ENCODE measurements around the gene TFF2. TPM values are rescaled to one million over a fixed set of nuclear protein-coding genes. Genes with fewer than 3 reads are reported as not detected.

Gene TFF2
- polyA plus RNA-seq, 4 donors: 0.21 to 5.0 (median 1.4) TPM; not detected in 1

- Histone ChIP-seq H3K36me3 (ENCODE audit: control insufficient read depth in 3 of 3, insufficient read depth in 2 of 3, low read depth in 1 of 3, low read length in 3 of 3) (peaks cover 0 to 15% (median 0%) of the 10 kb centered on the region in 3 donors), H3K4me1 (ENCODE audit: control insufficient read depth in 3 of 3, insufficient read depth in 2 of 3, low read depth in 1 of 3, low read length in 2 of 3) (peaks cover 2 to 40% (median 2%) of the 10 kb centered on the region in 3 donors), H3K9me3 (ENCODE audit: control insufficient read depth in 2 of 2, insufficient read depth in 1 of 2, low read depth in 1 of 2, low read length in 1 of 2) (no peaks in the 10 kb centered on the region), H3K4me3 (ENCODE audit: low read depth in 1 of 3, low read length in 3 of 3) (no peak overlapping the region), H3K27me3 (ENCODE audit: control insufficient read depth in 3 of 3, insufficient read depth in 3 of 3, low read length in 3 of 3) (no peaks in the 10 kb centered on the region), H3K27ac (ENCODE audit: low read depth in 1 of 3, low read length in 2 of 3) (no peak overlapping the region)
- FAIRE-seq (no peak), DNase-seq (no peak)
- WGBS, 3 donors: 84 to 89% (median 86%) methylated on average over 17 of the region's 17 CpGs
Observed at GRCh38 chr21:42308161-42308913, 42.5 kb downstream of the TFF2 start.

GRCh38 chr21:42307106-42307505, 43.7 kb downstream of the TFF2 start:
- H3K4me1 ChIP-seq (ENCODE audit: control insufficient read depth in 3 of 3, insufficient read depth in 2 of 3, low read depth in 1 of 3, low read length in 2 of 3): peaks cover 0 to 28% (median 2%) of the 10 kb centered on the region in 3 donors
- peaks cover 0 to 7% (median 0%) of the 10 kb centered on the region in 3 donors for H3K36me3 ChIP-seq (ENCODE audit: control insufficient read depth in 3 of 3, insufficient read depth in 2 of 3, low read depth in 1 of 3, low read length in 3 of 3)
- FAIRE-seq: no peak
- H3K4me3 ChIP-seq (ENCODE audit: low read depth in 1 of 3, low read length in 3 of 3): no peak overlapping the region
- H3K27ac ChIP-seq (ENCODE audit: low read depth in 1 of 3, low read length in 2 of 3): no peak overlapping the region
- no peaks in the 10 kb centered on the region for H3K9me3 ChIP-seq (ENCODE audit: control insufficient read depth in 2 of 2, insufficient read depth in 1 of 2, low read depth in 1 of 2, low read length in 1 of 2)
- no peaks in the 10 kb centered on the region for H3K27me3 ChIP-seq (ENCODE audit: control insufficient read depth in 3 of 3, insufficient read depth in 3 of 3, low read length in 3 of 3)
- peak in 1 of 2 donors; percentile 56 for DNase-seq
- 29 to 67% (median 43%) methylated on average over 5 of the region's 5 CpGs for WGBS, 3 donors

GRCh38 chr21:42306366-42307035, 44.3 kb downstream of the TFF2 start:
- no peaks in the 10 kb centered on the region for H3K9me3 ChIP-seq (ENCODE audit: control insufficient read depth in 2 of 2, insufficient read depth in 1 of 2, low read depth in 1 of 2, low read length in 1 of 2)
- peaks cover 0 to 22% (median 2%) of the 10 kb centered on the region in 3 donors for H3K4me1 ChIP-seq (ENCODE audit: control insufficient read depth in 3 of 3, insufficient read depth in 2 of 3, low read depth in 1 of 3, low read length in 2 of 3)
- peaks cover 0 to 7% (median 0%) of the 10 kb centered on the region in 3 donors for H3K36me3 ChIP-seq (ENCODE audit: control insufficient read depth in 3 of 3, insufficient read depth in 2 of 3, low read depth in 1 of 3, low read length in 3 of 3)
- FAIRE-seq (no peak), DNase-seq (no peak)
- no peak overlapping the region for H3K4me3 ChIP-seq (ENCODE audit: low read depth in 1 of 3, low read length in 3 of 3)
- no peaks in the 10 kb centered on the region for H3K27me3 ChIP-seq (ENCODE audit: control insufficient read depth in 3 of 3, insufficient read depth in 3 of 3, low read length in 3 of 3)
- no peak overlapping the region for H3K27ac ChIP-seq (ENCODE audit: low read depth in 1 of 3, low read length in 2 of 3)
- 54 to 63% (median 59%) methylated on average over 17 of the region's 17 CpGs for WGBS, 3 donors

GRCh38 chr21:42305707-42306147, 45.1 kb downstream of the TFF2 start:
- H3K4me1 ChIP-seq (ENCODE audit: control insufficient read depth in 3 of 3, insufficient read depth in 2 of 3, low read depth in 1 of 3, low read length in 2 of 3): peaks cover 0 to 14% (median 2%) of the 10 kb centered on the region in 3 donors

GRCh38 chr21:42304556-42305454, 46.0 kb downstream of the TFF2 start:
- H3K27me3 ChIP-seq (ENCODE audit: control insufficient read depth in 3 of 3, insufficient read depth in 3 of 3, low read length in 3 of 3): no peaks in the 10 kb centered on the region
- no peaks in the 10 kb centered on the region for H3K36me3 ChIP-seq (ENCODE audit: control insufficient read depth in 3 of 3, insufficient read depth in 2 of 3, low read depth in 1 of 3, low read length in 3 of 3)
- no peak overlapping the region for H3K4me3 ChIP-seq (ENCODE audit: low read depth in 1 of 3, low read length in 3 of 3)
- FAIRE-seq (no peak), DNase-seq (no peak)
- H3K4me1 ChIP-seq (ENCODE audit: control insufficient read depth in 3 of 3, insufficient read depth in 2 of 3, low read depth in 1 of 3, low read length in 2 of 3): peaks cover 0 to 5% (median under 1%) of the 10 kb centered on the region in 3 donors
- H3K9me3 ChIP-seq (ENCODE audit: control insufficient read depth in 2 of 2, insufficient read depth in 1 of 2, low read depth in 1 of 2, low read length in 1 of 2): no peaks in the 10 kb centered on the region
- 80 to 83% (median 82%) methylated on average over 22 of the region's 22 CpGs for WGBS, 3 donors
- H3K27ac ChIP-seq (ENCODE audit: low read depth in 1 of 3, low read length in 2 of 3): no peak overlapping the region

More at GRCh38 chr21:42305707-42306147, 45.1 kb downstream of the TFF2 start:
- Histone ChIP-seq H3K4me3 (ENCODE audit: low read depth in 1 of 3, low read length in 3 of 3) (no peak overlapping the region), H3K9me3 (ENCODE audit: control insufficient read depth in 2 of 2, insufficient read depth in 1 of 2, low read depth in 1 of 2, low read length in 1 of 2) (no peaks in the 10 kb centered on the region), H3K36me3 (ENCODE audit: control insufficient read depth in 3 of 3, insufficient read depth in 2 of 3, low read depth in 1 of 3, low read length in 3 of 3) (peaks cover 0 to 2% (median 0%) of the 10 kb centered on the region in 3 donors), H3K27me3 (ENCODE audit: control insufficient read depth in 3 of 3, insufficient read depth in 3 of 3, low read length in 3 of 3) (no peaks in the 10 kb centered on the region), H3K27ac (ENCODE audit: low read depth in 1 of 3, low read length in 2 of 3) (no peak overlapping the region)
- no peak for FAIRE-seq
- WGBS, 3 donors: 95% methylated on average over 32 to 33 of the region's 33 CpGs
- DNase-seq: no peak

- no peak for DNase-seq
- 57 to 65% (median 65%) methylated on average over 3 of the region's 3 CpGs for WGBS, 3 donors
- no peaks in the 10 kb centered on the region for H3K27me3 ChIP-seq (ENCODE audit: control insufficient read depth in 3 of 3, insufficient read depth in 3 of 3, low read length in 3 of 3)
- H3K36me3 ChIP-seq (ENCODE audit: control insufficient read depth in 3 of 3, insufficient read depth in 2 of 3, low read depth in 1 of 3, low read length in 3 of 3): peaks cover 0 to 2% (median 0%) of the 10 kb centered on the region in 3 donors
- H3K4me1 ChIP-seq (ENCODE audit: control insufficient read depth in 3 of 3, insufficient read depth in 2 of 3, low read depth in 1 of 3, low read length in 2 of 3): peaks cover 0 to 6% (median 0%) of the 10 kb centered on the region in 3 donors
- H3K9me3 ChIP-seq (ENCODE audit: control insufficient read depth in 2 of 2, insufficient read depth in 1 of 2, low read depth in 1 of 2, low read length in 1 of 2): no peaks in the 10 kb centered on the region
- H3K27ac ChIP-seq (ENCODE audit: low read depth in 1 of 3, low read length in 2 of 3): no peak overlapping the region
- no peak for FAIRE-seq
- no peak overlapping the region for H3K4me3 ChIP-seq (ENCODE audit: low read depth in 1 of 3, low read length in 3 of 3)
Observed at GRCh38 chr21:42303443-42303842, 47.4 kb downstream of the TFF2 start.

- H3K27ac ChIP-seq (ENCODE audit: low read depth in 1 of 3, low read length in 2 of 3): no peak overlapping the region
- no peak for DNase-seq
- peaks cover 0 to 8% (median 0%) of the 10 kb centered on the region in 3 donors for H3K4me1 ChIP-seq (ENCODE audit: control insufficient read depth in 3 of 3, insufficient read depth in 2 of 3, low read depth in 1 of 3, low read length in 2 of 3)
- H3K27me3 ChIP-seq (ENCODE audit: control insufficient read depth in 3 of 3, insufficient read depth in 3 of 3, low read length in 3 of 3): no peaks in the 10 kb centered on the region
- H3K36me3 ChIP-seq (ENCODE audit: control insufficient read depth in 3 of 3, insufficient read depth in 2 of 3, low read depth in 1 of 3, low read length in 3 of 3): peaks cover 0 to 4% (median 0%) of the 10 kb centered on the region in 3 donors
- WGBS, 3 donors: 75 to 76% (median 75%) methylated on average over 7 of the region's 7 CpGs
- H3K9me3 ChIP-seq (ENCODE audit: control insufficient read depth in 2 of 2, insufficient read depth in 1 of 2, low read depth in 1 of 2, low read length in 1 of 2): no peaks in the 10 kb centered on the region
- FAIRE-seq: no peak
- no peak overlapping the region for H3K4me3 ChIP-seq (ENCODE audit: low read depth in 1 of 3, low read length in 3 of 3)
Observed at GRCh38 chr21:42302794-42303193, 48.0 kb downstream of the TFF2 start.

Data from small intestine (tissue), 7 donors.